NCI-H524 (cell line): ENCODE measurements around the gene RBM17.
"Not testable (repeated sequence)": the region's sequence is repeated elsewhere in the genome, so short reads cannot be mapped to it uniquely, and the experiment has no call there.

Source experiments
- DNase-seq, 2 experiments: peaks; one replicate each; lab custom pipeline; 2025; lab: John Stamatoyannopoulos, UW

Gene RBM17

DNA sequence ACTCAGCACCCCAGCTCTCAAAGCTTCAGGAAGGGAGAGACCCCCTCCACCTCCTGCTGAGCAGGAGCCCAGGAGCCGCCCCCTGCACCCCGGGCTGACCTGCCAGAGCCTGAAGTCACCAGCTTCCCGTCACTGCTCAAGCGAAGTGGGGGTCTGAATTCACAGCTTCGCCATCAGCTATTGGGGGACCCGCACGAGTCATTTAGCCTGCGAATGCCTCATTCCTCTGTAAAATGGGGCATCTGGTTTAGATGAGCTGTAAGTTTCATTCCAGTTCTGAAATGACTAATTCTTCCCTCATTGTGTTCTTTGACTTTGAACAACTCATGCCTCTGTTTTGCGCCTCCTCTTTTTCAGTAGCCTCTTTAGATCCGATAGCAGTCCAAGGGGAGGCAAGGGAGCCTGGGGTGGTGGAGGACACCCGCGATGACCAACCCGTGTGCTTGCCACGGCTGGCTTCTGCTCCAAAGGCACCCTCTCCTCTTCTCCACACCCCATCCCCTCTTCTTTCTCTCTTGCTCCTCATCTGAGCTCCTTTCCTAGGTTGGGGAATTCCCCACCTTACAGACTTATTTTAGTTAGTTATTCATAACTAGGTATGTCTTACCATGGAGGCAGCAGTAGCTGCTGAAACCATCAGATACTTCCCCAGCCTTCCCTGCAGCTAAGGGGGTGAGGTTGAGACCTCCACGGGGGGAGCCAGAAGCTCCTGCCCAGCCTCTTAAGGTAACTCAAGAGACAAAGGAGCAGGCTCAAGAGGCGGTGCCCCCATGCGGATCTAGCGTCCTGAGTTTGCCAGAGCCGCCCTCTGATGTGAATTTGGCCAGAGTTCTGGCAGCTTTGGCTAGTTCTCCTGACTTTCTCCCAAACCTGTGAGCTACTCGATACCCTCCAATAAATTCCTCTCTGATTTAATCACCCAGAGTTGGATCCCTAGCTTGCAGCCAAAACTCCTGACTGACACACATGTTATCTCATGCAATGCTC, 47.7 kb downstream of the RBM17 start:
- no peak for DNase-seq

DNA sequence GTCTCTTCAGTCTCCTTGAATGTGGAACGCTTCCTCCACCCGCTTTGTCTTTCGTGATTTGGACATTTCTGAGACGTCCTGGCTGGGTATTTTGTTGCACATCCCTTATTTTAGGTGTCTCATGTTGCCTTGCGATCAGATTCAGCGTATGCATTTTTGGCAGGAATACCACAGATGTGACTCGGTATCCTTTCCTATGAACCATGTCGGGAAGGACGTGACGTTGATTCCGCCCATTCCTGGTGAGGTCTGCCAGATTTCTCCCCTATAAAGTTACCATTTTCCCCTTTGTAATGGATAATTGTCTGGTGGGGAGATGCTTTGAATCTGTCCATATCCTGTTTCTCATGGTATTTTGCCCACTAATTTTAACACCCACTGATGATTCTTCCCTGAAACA, 49.6 kb downstream of the RBM17 start:
- no peak for DNase-seq

DNA sequence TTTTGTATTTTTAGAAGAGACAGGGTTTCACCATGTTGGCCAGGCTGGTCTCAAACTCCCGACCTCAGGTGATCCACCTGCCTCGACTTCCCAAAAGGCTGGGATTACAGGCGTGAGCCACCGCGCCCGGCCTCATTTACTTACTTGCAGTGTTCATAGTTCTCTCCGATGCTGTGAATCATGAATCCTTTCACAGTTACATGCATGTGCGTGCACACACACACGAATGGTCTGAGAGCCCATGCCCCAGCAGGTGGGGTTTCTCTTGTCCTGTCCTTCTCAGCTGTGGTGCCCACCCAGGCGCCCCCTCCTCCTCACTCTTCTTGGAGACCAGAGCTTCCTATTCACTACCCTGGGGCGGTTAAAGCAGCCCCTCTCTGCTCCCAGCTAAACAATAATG, 50.6 kb downstream of the RBM17 start:
- no peak for DNase-seq

DNA sequence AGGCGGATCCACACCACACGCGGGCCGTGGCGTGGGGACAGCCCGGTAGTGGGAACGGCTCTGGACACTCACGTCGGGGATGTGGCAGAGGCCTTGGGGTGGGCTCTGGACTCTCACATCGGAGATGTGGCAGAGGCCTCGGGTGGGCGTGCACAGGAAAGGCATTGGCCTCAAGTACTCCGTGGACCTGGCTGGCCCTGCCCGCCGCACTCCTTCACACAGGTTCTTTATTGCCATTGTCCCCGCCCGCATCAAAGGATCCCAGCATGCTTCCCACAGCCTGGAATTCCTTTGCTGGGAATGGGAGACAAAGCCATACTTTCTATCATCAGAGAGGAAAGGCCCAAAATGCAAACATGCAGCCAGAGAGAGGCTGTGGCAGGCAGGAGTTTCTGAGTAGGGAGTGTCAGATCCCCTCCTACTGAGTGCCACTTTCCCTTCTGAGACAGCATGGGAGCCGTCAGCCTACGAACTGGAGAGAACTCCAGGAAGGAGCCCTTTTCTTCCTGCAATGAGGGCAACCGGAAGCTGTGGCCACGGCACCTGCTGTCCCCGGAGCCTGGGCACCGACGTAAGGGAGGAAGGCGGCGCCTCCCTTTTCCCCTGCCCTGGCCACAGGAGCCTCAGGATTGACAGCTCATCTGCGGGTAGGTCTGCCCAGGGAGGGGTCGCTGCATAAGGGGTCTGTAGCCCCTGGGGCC, 51.5 kb downstream of the RBM17 start:
- DNase-seq = no peak

DNA sequence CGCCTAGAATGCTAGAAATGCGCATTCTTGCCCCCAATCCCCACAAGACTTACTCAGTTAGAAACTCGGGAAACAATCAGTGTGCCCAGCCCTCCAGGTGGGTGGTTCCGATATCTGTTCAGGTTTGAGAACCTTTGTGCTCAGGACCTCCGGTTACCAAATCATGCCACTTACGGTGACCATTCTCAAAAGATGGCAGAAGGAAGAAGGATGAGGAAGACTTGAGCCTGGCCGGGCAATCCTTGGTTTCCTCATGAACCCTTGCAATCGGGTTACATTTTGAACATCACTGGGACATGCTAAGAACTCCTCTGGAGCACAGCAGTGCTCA, 52.1 kb downstream of the RBM17 start:
- no peak for DNase-seq

DNA sequence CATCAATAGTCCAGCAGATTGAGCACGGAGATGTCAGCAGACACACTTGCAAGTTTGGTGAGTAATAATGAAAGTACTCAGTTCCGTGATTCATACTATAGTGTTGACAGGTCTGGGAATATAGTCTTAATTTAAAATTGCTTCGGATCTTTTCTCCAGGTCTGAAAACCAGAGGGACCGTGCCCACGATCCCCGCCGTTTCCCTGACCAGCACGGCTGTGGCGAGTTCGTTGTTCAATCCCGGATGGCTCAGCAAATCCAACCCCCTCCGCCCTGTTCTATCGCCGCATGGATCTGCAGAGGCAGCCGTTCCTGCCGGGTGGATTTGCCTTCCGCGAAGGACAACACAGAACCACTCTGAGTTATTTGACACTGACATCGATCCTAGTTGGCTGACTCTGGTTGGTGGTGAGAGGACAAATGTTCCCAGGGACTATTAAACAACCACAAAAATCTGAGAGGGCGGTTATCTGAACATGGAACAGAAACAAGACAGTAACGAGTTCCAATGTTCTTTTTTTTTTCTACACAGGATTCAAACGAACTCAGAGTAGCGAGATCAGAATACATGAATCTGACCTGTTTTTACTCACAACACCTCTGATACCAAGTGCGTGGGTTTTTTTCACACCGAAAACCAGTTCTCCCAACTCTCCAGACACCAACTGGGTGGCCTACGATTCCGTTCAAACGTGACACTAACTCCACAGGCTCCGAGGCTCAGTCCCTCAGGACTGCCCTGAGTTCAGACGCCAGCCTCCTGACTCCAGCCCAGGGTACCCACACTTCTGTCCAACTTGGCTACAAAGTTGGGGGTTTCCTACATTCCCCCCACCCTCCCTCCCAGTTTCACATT, 52.7 kb downstream of the RBM17 start:
- no peak for DNase-seq

DNA sequence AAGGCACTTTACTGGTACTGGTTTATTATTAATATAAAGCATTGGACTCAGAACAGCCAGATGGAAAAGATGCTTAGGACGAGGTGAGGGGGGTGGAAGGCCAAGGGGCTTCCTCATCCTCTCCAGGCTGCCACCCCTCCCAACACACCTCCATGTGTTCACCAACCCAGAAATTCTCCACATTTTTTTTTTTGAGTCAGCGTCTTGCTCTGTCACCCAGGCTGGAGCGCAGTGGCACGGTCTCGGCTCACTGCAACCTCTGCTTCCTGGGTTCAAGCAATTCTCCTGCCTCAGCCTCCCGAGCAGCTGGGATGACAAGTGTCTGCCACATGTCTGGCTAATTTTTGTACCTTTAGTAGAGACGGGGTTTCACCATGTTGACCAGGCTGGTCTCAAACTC, 53.4 kb downstream of the RBM17 start:
- not testable (repeated sequence) for DNase-seq

DNA sequence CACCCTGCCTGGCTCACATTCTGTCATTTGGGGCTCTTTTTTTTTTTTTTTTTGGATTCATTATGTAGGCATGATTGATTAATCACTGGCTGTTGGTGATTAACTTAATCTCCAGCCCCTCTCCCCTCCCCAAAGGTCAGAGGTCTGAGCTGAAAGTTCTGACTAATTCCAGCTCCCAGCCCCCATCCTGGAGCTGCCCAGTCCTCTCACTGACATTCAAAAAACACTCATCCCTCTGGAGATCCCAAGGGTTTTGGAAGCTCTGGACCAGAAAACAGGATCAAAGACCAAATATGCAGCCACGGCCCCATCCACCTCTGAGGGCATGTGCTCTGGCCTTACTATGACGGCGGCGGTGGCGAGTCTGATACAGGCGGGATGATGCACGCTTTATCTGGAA, 53.8 kb downstream of the RBM17 start:
- DNase-seq = no peak

DNA sequence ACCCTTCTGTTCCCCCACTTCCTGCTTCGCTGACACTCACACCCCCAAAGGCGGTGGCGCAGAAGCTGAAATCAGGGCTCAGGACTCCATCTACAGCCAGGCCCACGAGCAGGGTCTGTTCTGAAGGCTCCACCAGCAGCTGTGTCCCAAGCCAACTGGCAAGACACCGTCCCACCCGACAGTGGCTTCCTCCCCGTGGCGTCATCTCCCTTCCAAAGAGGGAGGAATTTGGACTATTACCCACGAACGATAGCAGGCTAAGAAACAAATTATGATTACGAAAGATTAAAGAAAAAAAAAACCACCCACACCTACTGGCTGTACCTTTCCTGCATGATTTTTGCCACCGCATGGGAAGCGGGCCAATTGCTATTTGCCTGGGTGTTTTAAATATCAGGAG, 54.3 kb downstream of the RBM17 start:
- DNase-seq = no peak

DNA sequence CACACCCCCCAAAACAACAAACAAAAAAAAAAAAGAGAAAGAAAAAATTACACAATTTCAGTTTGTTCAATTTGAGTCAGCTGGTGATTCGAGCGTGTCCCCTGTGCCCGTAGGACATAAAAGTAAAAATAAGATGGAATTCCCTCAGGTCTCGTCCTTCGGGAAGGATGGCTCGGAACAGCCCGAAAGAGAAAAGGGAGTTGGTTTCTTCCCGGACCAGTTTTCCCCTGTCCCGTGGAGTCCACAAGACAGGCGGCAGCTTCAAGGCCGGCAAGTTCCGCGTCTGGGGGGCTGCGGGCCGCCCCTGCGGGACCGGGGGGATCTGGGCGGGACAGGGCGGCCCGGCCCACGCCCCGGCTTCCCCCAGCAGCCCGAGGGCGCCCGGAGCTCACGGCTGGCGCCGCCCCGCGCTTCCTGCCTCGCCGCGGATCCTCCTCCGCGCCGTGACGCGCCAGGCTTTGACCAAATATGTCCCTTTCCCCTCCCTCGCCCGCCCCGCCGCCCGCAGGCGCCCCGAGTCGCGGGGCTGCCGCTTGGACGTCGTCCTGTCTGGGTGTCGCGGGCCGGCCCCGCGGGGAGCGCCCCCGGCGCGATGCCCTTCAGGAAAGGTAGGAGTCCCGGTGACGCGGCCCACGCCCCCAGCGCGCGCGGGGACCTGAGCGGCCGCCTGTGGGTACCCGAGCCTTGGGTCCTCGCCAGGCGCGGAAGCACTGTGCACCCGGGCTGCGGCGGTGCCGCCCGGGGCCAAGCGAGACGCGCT, 55.8 kb downstream of the RBM17 start:
- peak in 1 of 2 experiments; percentile 45 for DNase-seq

DNA sequence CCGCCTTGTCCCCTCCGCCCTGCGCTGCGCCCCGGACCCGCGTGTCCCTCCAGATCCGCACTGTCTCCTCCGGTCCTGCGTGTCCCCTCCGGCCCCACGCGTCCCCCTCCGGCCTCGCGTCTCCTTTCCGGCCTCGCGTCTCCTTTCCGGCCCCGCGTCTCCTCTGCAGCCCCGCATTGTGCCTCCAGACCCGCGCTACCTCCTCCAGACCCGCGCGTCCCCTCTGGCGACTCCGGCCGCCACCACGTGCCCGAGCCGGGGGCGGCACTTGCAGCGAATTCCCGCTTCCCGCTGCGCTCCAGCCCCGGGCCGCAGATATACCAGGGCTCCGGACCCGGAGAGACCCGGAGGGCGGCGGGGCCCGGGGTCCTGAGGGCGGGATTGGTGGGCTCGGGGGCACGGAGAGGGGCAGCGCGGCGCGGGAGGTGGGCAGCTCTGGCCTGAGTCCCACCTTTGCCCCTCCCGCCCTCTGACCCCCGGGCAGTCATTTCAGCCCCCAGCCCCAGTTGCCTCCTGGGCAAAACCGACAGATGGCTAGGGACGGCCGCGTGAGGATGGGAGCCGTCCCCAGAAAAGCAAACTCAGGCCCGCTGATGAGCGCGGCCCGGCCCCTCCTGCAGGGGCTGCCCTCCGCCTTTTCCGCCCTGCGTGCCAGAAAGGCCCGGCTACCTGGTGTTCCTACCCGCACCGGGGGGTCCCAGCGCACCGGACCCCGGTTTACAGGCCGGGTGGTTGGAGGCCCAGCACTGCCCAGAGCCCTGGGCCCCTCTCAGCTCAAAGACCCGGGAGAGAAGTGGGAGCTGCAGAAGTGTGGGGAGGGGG, 56.5 kb downstream of the RBM17 start:
- DNase-seq = peak in 1 of 2 experiments; percentile 17

DNA sequence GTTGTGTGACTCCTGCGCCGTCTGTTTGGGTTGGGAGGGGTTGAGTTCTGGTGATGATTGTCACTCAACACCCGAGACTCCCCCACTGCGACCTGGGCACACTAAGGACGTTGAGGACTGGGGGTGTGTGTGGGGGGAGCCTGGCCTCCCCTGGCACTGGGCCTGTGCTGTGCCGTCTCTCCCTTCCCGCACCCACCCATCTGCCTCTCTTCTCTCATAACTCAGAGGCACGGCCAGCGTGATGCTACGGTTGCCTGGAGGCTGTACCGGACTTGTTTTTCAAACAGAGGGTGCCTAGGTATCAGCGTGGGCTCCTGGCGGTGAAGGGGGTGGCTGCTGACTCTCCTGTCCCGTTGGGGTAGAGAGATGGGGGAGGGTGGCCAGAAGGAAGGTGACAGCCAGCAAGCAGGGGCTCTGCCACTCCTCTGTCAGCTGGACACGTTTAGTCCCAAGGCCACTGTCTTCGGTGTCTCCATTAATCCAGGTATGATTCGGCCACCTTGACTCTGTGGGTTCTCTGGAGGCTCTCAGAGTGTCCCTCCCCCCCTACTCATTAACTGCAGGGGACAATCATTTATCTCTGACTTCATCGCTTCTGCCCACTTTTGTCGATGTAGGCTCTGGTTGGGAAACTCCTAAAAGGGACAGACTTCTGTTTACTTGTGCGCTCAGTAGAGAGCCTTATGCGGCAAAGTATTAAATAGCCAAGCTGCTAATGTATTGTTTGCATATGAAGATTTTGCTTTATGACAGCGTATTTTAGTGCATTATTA, 57.4 kb downstream of the RBM17 start:
- peak in 1 of 2 experiments; percentile 16 for DNase-seq

DNA sequence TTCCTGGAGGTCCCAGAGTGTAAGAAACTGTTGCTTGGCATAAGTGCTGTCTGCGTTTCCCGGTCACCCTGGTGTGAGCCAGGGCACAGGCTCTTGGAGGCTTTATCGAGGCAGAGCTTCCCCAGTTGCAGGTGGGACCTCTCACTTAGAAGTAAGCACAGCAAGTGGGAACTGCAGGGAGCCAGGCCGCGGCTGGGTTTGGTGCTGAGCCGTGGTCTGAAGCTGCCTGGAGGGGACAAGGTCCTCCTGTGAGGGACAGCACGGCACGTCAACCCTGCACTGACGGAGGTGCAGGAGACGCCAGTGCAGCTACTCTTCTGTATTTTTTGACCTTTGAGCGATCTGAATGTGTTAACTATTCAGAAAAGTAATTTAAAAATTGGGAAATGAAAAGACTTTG, 58.1 kb downstream of the RBM17 start:
- DNase-seq = no peak

DNA sequence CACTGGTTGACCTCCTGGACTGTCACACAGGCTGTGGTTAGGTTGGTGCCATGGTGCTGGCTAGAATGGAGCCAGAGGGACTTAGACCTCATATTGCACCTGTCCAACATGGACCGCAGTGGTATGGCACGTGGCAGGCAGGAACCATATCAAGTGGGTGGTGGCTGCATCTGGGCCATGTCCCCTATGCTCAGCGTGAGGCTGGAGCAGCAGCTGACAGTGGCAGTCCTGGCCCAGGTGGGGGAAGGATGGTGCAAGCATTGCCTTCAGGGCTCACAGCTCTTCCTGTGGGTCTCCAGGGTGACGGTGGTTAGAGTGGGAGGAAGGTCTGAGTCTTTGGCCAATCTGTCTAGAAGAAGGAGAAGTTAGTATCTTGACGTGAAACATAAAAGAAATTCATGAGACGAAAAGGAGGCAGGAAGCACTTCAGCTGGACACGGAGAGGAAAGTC, 59.4 kb downstream of the RBM17 start:
- no peak for DNase-seq

DNA sequence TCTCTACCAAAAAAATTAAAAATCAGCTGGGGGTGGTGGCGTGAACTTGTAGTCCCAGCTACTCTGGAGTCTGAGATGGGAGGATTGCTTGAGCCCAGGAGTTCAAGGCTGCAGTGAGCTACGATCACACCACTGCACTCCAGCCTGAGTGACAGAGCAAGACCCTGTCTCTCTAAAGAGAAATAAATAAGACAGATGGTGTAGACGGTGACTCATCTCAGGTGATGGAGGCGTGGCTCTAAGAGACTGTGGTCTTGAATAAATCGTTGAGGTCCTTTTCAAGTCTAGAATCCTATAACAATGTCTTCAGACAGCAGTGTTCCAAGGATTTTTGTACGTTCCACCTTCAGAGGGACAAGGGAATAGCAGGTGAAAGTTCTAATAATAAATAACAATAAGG, 60.1 kb downstream of the RBM17 start:
- peak in 1 of 2 experiments; percentile 43 for DNase-seq

DNA sequence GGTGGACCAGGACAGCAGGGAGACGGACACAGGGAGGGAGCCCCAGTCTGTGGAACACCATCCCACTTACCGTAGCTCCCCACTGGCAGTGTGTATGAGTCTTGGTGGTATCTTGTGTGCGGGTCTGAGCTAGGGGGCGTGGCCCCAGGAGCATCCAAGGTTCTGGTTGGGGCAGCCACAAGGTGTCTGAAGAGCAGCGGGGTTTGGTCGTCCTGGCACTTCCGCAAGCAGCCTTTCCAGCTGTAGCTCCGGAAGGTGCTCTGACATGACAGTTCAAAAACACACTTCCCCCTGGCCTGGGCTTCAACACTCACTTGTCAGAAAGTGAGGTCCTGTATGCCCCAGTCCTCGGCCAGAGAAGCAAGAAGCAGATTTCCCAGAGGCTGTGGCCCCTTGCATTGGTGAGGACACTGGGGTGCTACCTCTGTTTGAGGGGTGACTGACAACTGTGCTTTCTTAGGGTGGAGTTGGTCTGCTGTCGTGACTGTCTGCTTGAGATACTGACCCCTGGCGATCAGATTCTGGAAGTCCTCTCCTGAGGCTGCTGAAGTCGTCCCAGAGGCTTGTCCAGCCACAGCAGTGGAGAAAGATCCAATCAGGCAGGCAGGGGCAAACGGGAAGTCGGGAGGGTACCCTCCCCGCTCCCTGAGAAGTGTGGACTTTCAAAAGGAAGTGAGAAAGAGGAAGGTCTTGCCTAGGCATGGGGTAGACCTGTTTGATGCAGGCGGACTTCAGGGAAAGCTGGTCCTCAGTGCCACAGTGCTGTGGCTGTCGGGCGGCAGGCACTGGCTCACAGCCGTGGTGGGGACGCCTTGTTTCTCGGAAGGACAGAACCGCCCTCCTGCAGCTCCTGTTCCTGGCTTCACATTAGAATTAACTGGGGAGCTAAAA, 62.5 kb downstream of the RBM17 start:
- no peak for DNase-seq

DNA sequence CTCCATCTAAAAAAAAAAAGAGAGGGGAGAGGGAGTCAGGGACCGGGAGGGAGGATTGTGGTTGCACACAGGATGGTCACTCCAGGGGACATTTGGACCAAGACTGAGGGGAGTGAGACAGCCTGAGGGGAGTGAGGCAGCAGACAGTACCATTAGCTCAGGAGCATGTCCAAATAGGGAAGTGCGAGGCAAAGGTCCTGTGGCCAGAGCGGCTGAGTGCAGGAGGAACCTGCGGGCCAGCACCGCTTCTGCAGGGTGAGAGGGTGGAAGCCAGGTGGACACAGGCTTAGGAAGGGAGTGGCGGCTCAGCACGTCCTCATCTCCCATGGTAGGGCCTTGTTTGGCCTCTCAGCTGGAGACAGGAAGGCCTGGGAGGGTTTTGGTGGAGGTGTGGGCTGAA, 65.0 kb downstream of the RBM17 start:
- DNase-seq = no peak

DNA sequence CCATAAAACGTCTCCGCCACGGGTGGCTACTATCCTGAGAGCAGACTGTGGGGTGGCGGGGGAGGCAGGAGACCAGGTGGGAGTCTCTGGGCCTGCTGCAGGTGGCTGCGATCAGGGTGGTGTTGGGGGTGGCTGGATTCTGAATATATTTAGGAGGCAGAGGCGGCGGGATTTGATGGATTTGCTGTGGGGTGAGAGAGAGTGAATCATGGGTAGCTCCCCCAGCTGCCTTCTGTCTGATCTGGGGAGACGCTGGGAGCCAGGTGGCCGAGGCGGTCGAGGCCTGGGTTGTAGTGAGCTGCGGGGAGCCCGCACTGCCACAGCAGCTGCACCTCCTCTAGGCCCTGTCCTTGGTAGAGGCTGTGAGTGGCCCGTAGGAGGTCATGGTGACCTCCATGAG, 65.7 kb downstream of the RBM17 start:
- no peak for DNase-seq

DNA sequence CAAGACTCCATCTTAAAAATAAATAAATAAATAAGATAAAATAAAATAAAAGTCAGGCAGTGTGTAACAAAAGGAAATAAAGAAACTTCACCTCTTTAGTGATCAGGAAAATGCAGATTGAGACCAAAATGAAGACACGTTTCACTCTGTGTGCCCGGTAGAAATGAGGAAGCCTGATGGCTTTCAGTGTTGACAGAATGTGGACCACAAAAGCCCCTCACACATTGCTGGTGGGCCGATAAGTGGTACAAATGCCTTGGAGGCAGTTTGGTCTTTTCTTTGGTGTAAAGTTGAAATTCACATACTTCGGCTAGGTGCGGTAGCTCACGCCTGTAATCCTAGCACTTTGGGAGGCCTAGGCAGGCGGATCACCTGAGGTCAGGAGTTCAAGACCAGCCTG, 69.4 kb downstream of the RBM17 start:
- no peak for DNase-seq
